H1 (cell line): ENCODE measurements around the gene MYBPC3. TPM values are rescaled to one million over a fixed set of nuclear protein-coding genes. Genes with fewer than 3 reads are reported as not detected.

ENCODE experiments used
- CTCF ChIA-PET: fragments of 300-600 bp; sonication (Branson Sonifier 250); formaldehyde crosslinking; loops from one replicate; lab custom pipeline; 2021; ENCODE audit not compliant: partially characterized antibody; lab: Charles Lee
- POLR2A ChIA-PET: fragments of 300-600 bp; sonication (Branson Sonifier 250); formaldehyde crosslinking; loops from one replicate; lab custom pipeline; 2021; ENCODE audit warnings: inconsistent platforms; ENCODE audit not compliant: partially characterized antibody; lab: Charles Lee
- DNase-seq, 2 experiments: peaks; one replicate each; pipeline versions ENCODE4 v3.0.0 to v3.0.0-alpha.2; 2010 to 2022; ENCODE audit warnings: low spot score in 2 of 2, low read depth in 1 of 2, mixed read lengths in 1 of 2
- FAIRE-seq: peaks from 2 replicates; lab custom pipeline; 2011; peaks lifted over from hg19 to GRCh38; lab: Jason Lieb, UNC
- H2AFZ ChIP-seq: 2 replicates; pipeline ENCODE4 v1.8.1; 2012; ENCODE audit warnings: low read length, inconsistent platforms
- H2AK5ac ChIP-seq: 2 replicates; pipeline ENCODE4 v1.6.1; 2013; ENCODE audit warnings: low read depth, low read length
- H2BK120ac ChIP-seq: replicated peaks from 2 replicates; pipeline ENCODE3; 2013; ENCODE audit warnings: low read depth, low read length, inconsistent platforms
- H2BK12ac ChIP-seq: 2 replicates; pipeline ENCODE4 v1.6.1; 2013; ENCODE audit warnings: low read depth, low read length
- H2BK15ac ChIP-seq: 2 replicates; pipeline ENCODE4 v1.6.1; 2013; ENCODE audit warnings: low read length
- H2BK20ac ChIP-seq: 2 replicates; pipeline ENCODE4 v1.6.1; 2013; ENCODE audit warnings: low read length
- H2BK5ac ChIP-seq: 2 replicates; pipeline ENCODE4 v1.6.1; 2013; ENCODE audit warnings: low read depth, low read length
- H3K14ac ChIP-seq: 2 replicates; pipeline ENCODE4 v1.6.1; 2013; ENCODE audit warnings: inconsistent platforms; ENCODE audit not compliant: insufficient read length
- H3K18ac ChIP-seq: 2 replicates; pipeline ENCODE4 v1.6.1; 2013; ENCODE audit warnings: low read length; ENCODE audit errors: extremely low read depth
- H3K23ac ChIP-seq: 2 replicates; pipeline ENCODE4 v1.6.1; 2013; ENCODE audit warnings: inconsistent platforms; ENCODE audit not compliant: insufficient read length
- H3K23me2 ChIP-seq: 2 replicates; pipeline ENCODE4 v1.6.1; 2013; ENCODE audit warnings: low read depth, low read length
- H3K27ac ChIP-seq: 2 replicates; pipeline ENCODE4 v1.6.1; 2011; ENCODE audit warnings: low read depth, low read length, inconsistent platforms
- H3K27me3 ChIP-seq, 4 experiments: replicated peaks in 1 of 4; 1 replicate in 1 of 4; 2 replicates in 3 of 4; pipeline versions ENCODE4 v1.6.1 to v1.8.1; 2011 to 2013; ENCODE audit warnings: low read length in 3 of 4, mild to moderate bottlenecking in 3 of 4, inconsistent platforms in 2 of 4, mixed read lengths in 2 of 4, moderate library complexity in 1 of 4; ENCODE audit not compliant: control insufficient read depth in 3 of 4, insufficient read depth in 3 of 4; ENCODE audit errors: extremely low read depth in 1 of 4
- H3K36me3 ChIP-seq, 4 experiments: 2 replicates each; pipeline versions ENCODE4 v1.6.1 to v1.8.1; 2011 to 2013; ENCODE audit warnings: mild to moderate bottlenecking in 4 of 4, low read length in 3 of 4, moderate library complexity in 2 of 4, control low read depth in 1 of 4, inconsistent platforms in 1 of 4; ENCODE audit not compliant: insufficient read depth in 4 of 4, control insufficient read depth in 2 of 4
- H3K4ac ChIP-seq: replicated peaks from 2 replicates; pipeline ENCODE3; 2013; ENCODE audit warnings: low read length, low read depth, mixed read lengths, inconsistent platforms; ENCODE audit not compliant: insufficient read length
- H3K4me1 ChIP-seq, 4 experiments: replicated peaks in 1 of 4; 1 replicate in 1 of 4; 2 replicates in 3 of 4; pipeline versions ENCODE4 v1.6.1 to v1.8.1; 2011 to 2013; ENCODE audit warnings: low read length in 3 of 4, inconsistent platforms in 2 of 4, mixed read lengths in 1 of 4; ENCODE audit not compliant: insufficient read depth in 4 of 4, control insufficient read depth in 3 of 4
- H3K4me2 ChIP-seq, 2 experiments: 2 replicates each; pipeline versions ENCODE4 v1.6.1 to v1.8.1; 2011 to 2013; ENCODE audit warnings: low read depth in 2 of 2, low read length in 2 of 2, control low read depth in 1 of 2, inconsistent platforms in 1 of 2, mild to moderate bottlenecking in 1 of 2; ENCODE audit not compliant: insufficient read depth in 1 of 2
- H3K4me3 ChIP-seq, 4 experiments: fragments of 200-600, 300-600 bp in 1 of 4; sonication (generic), shearing (Covaris generic), sonication (Bioruptor Twin) in 1 of 4; 2 replicates each; pipeline versions ENCODE4 v1.5.1 to v1.8.1; 2011 to 2016; ENCODE audit warnings: low read length in 4 of 4, low read depth in 3 of 4, control low read depth in 2 of 4, inconsistent platforms in 2 of 4, mild to moderate bottlenecking in 2 of 4, mixed read lengths in 1 of 4, moderate library complexity in 1 of 4; ENCODE audit not compliant: insufficient read depth in 2 of 4; ENCODE audit errors: extremely low read depth in 1 of 4
- H3K56ac ChIP-seq: replicated peaks from 2 replicates; pipeline ENCODE3; 2013; ENCODE audit warnings: low read depth, mild to moderate bottlenecking, mixed read lengths, low read length, inconsistent platforms; ENCODE audit not compliant: insufficient read length
- H3K79me1 ChIP-seq: 2 replicates; pipeline ENCODE4 v1.6.1; 2013; ENCODE audit warnings: low read depth, low read length, control low read depth
- H3K79me2 ChIP-seq, 2 experiments: 2 replicates each; pipeline versions ENCODE4 v1.6.1 to v1.8.1; 2012 to 2013; ENCODE audit warnings: low read length in 2 of 2, mild to moderate bottlenecking in 2 of 2, inconsistent platforms in 1 of 2; ENCODE audit not compliant: insufficient read depth in 2 of 2, control insufficient read depth in 1 of 2
- H3K9ac ChIP-seq, 4 experiments: replicated peaks in 1 of 4; 1 replicate in 1 of 4; 2 replicates in 3 of 4; pipeline versions ENCODE4 v1.6.1 to v1.8.1; 2011 to 2013; ENCODE audit warnings: low read depth in 3 of 4, low read length in 3 of 4, control low read depth in 2 of 4, mild to moderate bottlenecking in 2 of 4, moderate library complexity in 2 of 4, inconsistent platforms in 1 of 4; ENCODE audit errors: extremely low read depth in 1 of 4
- H3K9me3 ChIP-seq, 2 experiments: 2 replicates each; pipeline versions ENCODE4 v1.6.1 to v1.8.1; 2012 to 2013; ENCODE audit warnings: mild to moderate bottlenecking in 2 of 2, moderate library complexity in 2 of 2, control low read depth in 1 of 2, inconsistent platforms in 1 of 2, low read depth in 1 of 2, low read length in 1 of 2, mixed read lengths in 1 of 2; ENCODE audit not compliant: insufficient read depth in 2 of 2
- H4K20me1 ChIP-seq, 2 experiments: replicated peaks in 1 of 2; 2 replicates each; pipeline versions ENCODE3 to v1.8.1; 2011 to 2013; ENCODE audit warnings: inconsistent platforms in 2 of 2, low read length in 2 of 2, mild to moderate bottlenecking in 1 of 2; ENCODE audit not compliant: insufficient read depth in 2 of 2, control insufficient read depth in 1 of 2
- H4K5ac ChIP-seq: 2 replicates; pipeline ENCODE4 v1.6.1; 2013; ENCODE audit warnings: low read length, low read depth, mixed read lengths, inconsistent platforms; ENCODE audit not compliant: insufficient read length
- H4K8ac ChIP-seq: 2 replicates; pipeline ENCODE4 v1.8.0; 2013; ENCODE audit warnings: mild to moderate bottlenecking, moderate library complexity, low read length, inconsistent platforms; ENCODE audit not compliant: insufficient read depth; ENCODE audit errors: extremely low read depth
- H4K91ac ChIP-seq: replicated peaks from 2 replicates; pipeline ENCODE3; 2013; ENCODE audit warnings: low read length, mixed read lengths, inconsistent platforms; ENCODE audit not compliant: insufficient read length
- CEBPB ChIP-seq: IDR thresholded peaks from 2 replicates; pipeline ENCODE4 v1.6.1; 2012; ENCODE audit warnings: low read depth, low read length
- CREB1 ChIP-seq: IDR thresholded peaks from 2 replicates; pipeline ENCODE4 v1.6.1; 2012; ENCODE audit warnings: inconsistent platforms
- CTCF ChIP-seq, 3 experiments: IDR thresholded peaks; 1 replicate in 2 of 3; 2 replicates in 1 of 3; pipeline versions ENCODE4 v1.5.1 to v1.6.1; 2011; ENCODE audit warnings: low read length in 3 of 3, mild to moderate bottlenecking in 3 of 3, inconsistent platforms in 2 of 3, low read depth in 1 of 3, moderate library complexity in 1 of 3; ENCODE audit not compliant: insufficient read depth in 1 of 3; ENCODE audit errors: control extremely low read depth in 1 of 3
- GTF2F1 ChIP-seq: IDR thresholded peaks from 2 replicates; pipeline ENCODE4 v1.6.1; 2012; ENCODE audit warnings: low read depth, low read length, improper control_type of control experiment, borderline replicate concordance
- JUN ChIP-seq: IDR thresholded peaks from 2 replicates; pipeline ENCODE4 v1.6.1; 2011; ENCODE audit warnings: low read depth, mild to moderate bottlenecking, improper control_type of control experiment, low read length
- POU5F1 ChIP-seq: IDR thresholded peaks from 2 replicates; pipeline ENCODE4 v1.6.1; 2011; ENCODE audit warnings: low read depth, mild to moderate bottlenecking, low read length, moderate library complexity
- RXRA ChIP-seq: IDR thresholded peaks from 2 replicates; pipeline ENCODE4 v1.6.1; 2011; ENCODE audit warnings: low read depth, mild to moderate bottlenecking, low read length, moderate library complexity; ENCODE audit not compliant: insufficient read depth
- SIRT6 ChIP-seq: IDR thresholded peaks from one replicate; pipeline ENCODE4 v1.7.1; 2012; ENCODE audit warnings: low read length, inconsistent platforms
- SP1 ChIP-seq: IDR thresholded peaks from 2 replicates; pipeline ENCODE4 v1.6.1; 2011; ENCODE audit warnings: low read depth, low read length
- TAF1 ChIP-seq: IDR thresholded peaks from 2 replicates; pipeline ENCODE4 v1.6.1; 2011; ENCODE audit warnings: mild to moderate bottlenecking, low read depth, low read length
- TBP ChIP-seq: IDR thresholded peaks from 2 replicates; pipeline ENCODE4 v1.6.1; 2011; ENCODE audit warnings: low read depth, low read length, improper control_type of control experiment
- USF2 ChIP-seq: IDR thresholded peaks from 2 replicates; pipeline ENCODE4 v1.6.1; 2011; ENCODE audit warnings: low read length, improper control_type of control experiment
- WGBS, 2 experiments: shearing (Covaris generic) in 1 of 2; methylation state at CpG; one replicate each; pipeline versions ENCODE4 v1.1.6 to v1.1.7; 2013 to 2015; ENCODE audit warnings: low lambda C conversion rate in 2 of 2, mixed read lengths in 2 of 2, inconsistent platforms in 1 of 2, low coverage in 1 of 2, missing lambda C conversion rate in 1 of 2; ENCODE audit not compliant: insufficient replicate concordance in 2 of 2, insufficient coverage in 1 of 2, insufficient read length in 1 of 2; ENCODE audit errors: extremely low coverage in 1 of 2, missing lambda C conversion rate in 1 of 2; 5-methylcytosine and 5-hydroxymethylcytosine counted together
- polyA plus RNA-seq, 7 experiments: library from polyadenylated mRNA; depleted of rRNA in 3 of 7; stranded (reverse) in 5 of 7; unstranded in 2 of 7; fragments of >200 nt in 5 of 7; fragments of 200-250 nt in 2 of 7; gene quantifications; 1 replicate in 5 of 7; 2 replicates in 1 of 7; 4 replicates in 1 of 7; pipeline versions ENCODE4 v1.2.1 to v1.2.3, GENCODE V29; 2011 to 2013; ENCODE audit warnings: missing spikeins in 2 of 7, mixed read lengths in 2 of 7
- total RNA-seq: library from RNA; stranded (reverse); fragmentation: NEBNext Ultra II Directional; extraction: Animal tissue kit (Norgen Biotek cat#: 25700); gene quantifications from 2 replicates; pipeline ENCODE4 v1.2.1, GENCODE V29; 2021

The MYBPC3 gene
- total and polyA plus RNA-seq, 2 of the 8 experiments (the other 6 are each of a cell fraction or from before 2014, with no cell fraction given), result 0.05 TPM; not detected in 1

- Histone ChIP-seq H2BK15ac (no peak overlapping the region), H2BK12ac (no peak overlapping the region), H2AFZ (no peak overlapping the region), H3K14ac (no peak overlapping the region), H3K56ac (peak overlapping the region; percentile 93), H2BK5ac (no peak overlapping the region), H3K27ac (no peak overlapping the region), H2AK5ac (no peak overlapping the region), H3K23me2 (peaks cover 9% of the 10 kb centered on the region; the same call in 1 of the 2 replicates), H3K18ac (no peak overlapping the region), H4K91ac (no peak overlapping the region), H2BK20ac (no peak overlapping the region), H3K79me1 (no peaks in the 10 kb centered on the region), H4K8ac (no peak overlapping the region), H3K4me2 (no peak overlapping the region), H2BK120ac (no peak overlapping the region), H3K9me3 (no peaks in the 10 kb centered on the region), H4K5ac (no peak overlapping the region), H3K9ac (no peak overlapping the region), H3K4me3 (no peak overlapping the region), H3K23ac (no peak overlapping the region), H3K79me2 (no peaks in the 10 kb centered on the region), H3K4me1 (peaks cover 0 to 5% (median 2%) of the 10 kb centered on the region in 4 experiments; a peak in 5 of 7 replicates), H3K36me3 (no peaks in the 10 kb centered on the region), H4K20me1 (peaks cover 0 to 2% of the 10 kb centered on the region in 2 experiments), H3K4ac (no peak overlapping the region), H3K27me3 (no peaks in the 10 kb centered on the region)
- ChIA-PET CTCF (interaction anchor here (2.9 kb wide), 1 partner anchor 9 kb away, joined by 8 read pairs; no protein-coding TSS in a partner anchor), POLR2A (no interaction called here)
- 98 to 100% methylated on average over 1 to 2 of the region's 2 CpGs for WGBS, 2 experiments
- no peak for FAIRE-seq
- DNase-seq, result no peak
- TF ChIP-seq GTF2F1, result no peak
- TF ChIP-seq POU5F1, result no peak
- TF ChIP-seq CTCF (IDR thresholded peaks at IDR 0.05; ENCODE audit: control extremely low read depth in 1 of 3, insufficient read depth in 1 of 3, low read depth in 1 of 3, low read length in 3 of 3), result no peak
- TF ChIP-seq SP1, result no peak
- TF ChIP-seq SIRT6, result no peak
- no peak for TF ChIP-seq CREB1
- no peak for TF ChIP-seq TBP
- TF ChIP-seq CEBPB, result no peak
- TF ChIP-seq RXRA, result no peak
- no peak for TF ChIP-seq USF2
- no peak for TF ChIP-seq TAF1
- no peak for TF ChIP-seq JUN
Observed at GRCh38 chr11:47380078-47380477, 27.6 kb upstream of the MYBPC3 start.
